Upper lobe of left lung (tissue), 6 donors: ENCODE data around the gene KRT2. TPM values are rescaled to one million over a fixed set of nuclear protein-coding genes. Genes with fewer than 3 reads are reported as not detected.

Experiments used
- ATAC-seq, 2 donors: fragments of 200-7000 bp; cut with Tn5 transposase; one replicate each; pipeline ENCODE4 v1.9.1; 2022; ENCODE audit warnings: mild to moderate bottlenecking in 2 of 2, moderate library complexity in 2 of 2; ENCODE audit not compliant: low FRiP score in 2 of 2
- DNase-seq, 2 donors: peaks; one replicate each; pipeline ENCODE4 v3.0.0-alpha.2; 2019 to 2020
- H3K27ac ChIP-seq, 4 donors: fragments of 200-600 bp; sonication (generic); one replicate each; pipeline ENCODE4 v1.5.1; 2016 to 2019
- H3K27me3 ChIP-seq, 4 donors: fragments of 200-600 bp; sonication (generic); one replicate each; pipeline ENCODE4 v1.5.1; 2017 to 2019
- H3K36me3 ChIP-seq, 4 donors: fragments of 200-600 bp; sonication (generic); one replicate each; pipeline ENCODE4 v1.5.1; 2016 to 2019
- H3K4me1 ChIP-seq, 4 donors: fragments of 200-600 bp; sonication (generic); one replicate each; pipeline ENCODE4 v1.5.1; 2018 to 2019
- H3K4me3 ChIP-seq, 4 donors: fragments of 200-600 bp; sonication (generic); one replicate each; pipeline ENCODE4 v1.5.1; 2017 to 2019; ENCODE audit warnings: mild to moderate bottlenecking in 2 of 4, moderate library complexity in 1 of 4
- H3K9me3 ChIP-seq, 4 donors: fragments of 200-600 bp; sonication (generic); one replicate each; pipeline ENCODE4 v1.5.1; 2018 to 2019
- CTCF ChIP-seq, 6 experiments: fragments of 450-650 bp in 4 of 6; fragments of 200-600 bp in 2 of 6; sonication (generic) in 2 of 6; IDR thresholded peaks; one replicate each; pipeline ENCODE4 v1.5.1; 2016 to 2019; ENCODE audit warnings: antibody characterized with exemption in 6 of 6
- EP300 ChIP-seq, 4 donors: sonication (generic); formaldehyde crosslinking; IDR thresholded peaks; one replicate each; pipeline ENCODE4 v1.5.1; 2017; ENCODE audit warnings: antibody characterized with exemption in 4 of 4, control low read depth in 2 of 4
- POLR2A ChIP-seq, 4 donors: fragments of 450-650 bp; IDR thresholded peaks; one replicate each; pipeline ENCODE4 v1.5.1; 2016 to 2017; ENCODE audit warnings: antibody characterized with exemption in 4 of 4, mild to moderate bottlenecking in 2 of 4
- POLR2AphosphoS5 ChIP-seq, 2 donors: sonication (generic); formaldehyde crosslinking; IDR thresholded peaks; one replicate each; pipeline ENCODE4 v1.5.1; 2017; ENCODE audit warnings: antibody characterized with exemption in 2 of 2
- WGBS, 2 donors: methylation state at CpG; one replicate each; pipeline ENCODE4 v1.1.5; 2017 to 2018; 5-methylcytosine and 5-hydroxymethylcytosine counted together
- total RNA-seq, 6 donors: library from RNA; depleted of rRNA in 4 of 6; stranded (reverse); fragments of >200 nt in 4 of 6; gene quantifications; one replicate each; pipeline versions ENCODE4 v1.1.0 to v1.2.1, GENCODE V29; 2016 to 2021
- donor health status: DM: no; HTN: no; CAD: no; lungs with moderate emphysema.
- donor health status: DM: no; HTN: yes; CAD: no; lungs with severe emphysema.

Gene KRT2
- total RNA-seq, 6 donors from 2014 or later, result not detected

- H3K9me3 ChIP-seq, result peaks cover 0 to 5% (median 0%) of the 10 kb centered on the region in 4 donors
- H3K4me3 ChIP-seq, result no peak overlapping the region
- no peaks in the 10 kb centered on the region for H3K27me3 ChIP-seq
- TF ChIP-seq EP300 (IDR thresholded peaks at IDR 0.05), result no peak
- TF ChIP-seq CTCF (IDR thresholded peaks at IDR 0.05), result no peak
- TF ChIP-seq POLR2A (IDR thresholded peaks at IDR 0.05), result no peak
- TF ChIP-seq POLR2AphosphoS5 (IDR thresholded peaks at IDR 0.05), result no peak
- DNase-seq, result no peak
- H3K4me1 ChIP-seq, result no peaks in the 10 kb centered on the region
- H3K36me3 ChIP-seq, result no peaks in the 10 kb centered on the region
- ATAC-seq, result no peak
- no peak overlapping the region for H3K27ac ChIP-seq
- 79 to 100% methylated on average over 1 to 2 of the region's 2 CpGs for WGBS, 2 donors
Measured at GRCh38 chr12:52628841-52629240, 23.2 kb downstream of the KRT2 start.

GRCh38 chr12:52628111-52628507 is 23.9 kb downstream of the KRT2 start:
- Histone ChIP-seq H3K9me3 (peaks cover 0 to 9% (median 0%) of the 10 kb centered on the region in 4 donors), H3K36me3 (no peaks in the 10 kb centered on the region), H3K27ac (no peak overlapping the region), H3K27me3 (no peaks in the 10 kb centered on the region), H3K4me1 (no peaks in the 10 kb centered on the region), H3K4me3 (no peak overlapping the region)
- DNase-seq, result no peak
- WGBS, 2 donors, result 80 to 85% methylated on average over 4 of the region's 4 CpGs
- TF ChIP-seq POLR2A (IDR thresholded peaks at IDR 0.05), result no peak
- no peak for TF ChIP-seq POLR2AphosphoS5 (IDR thresholded peaks at IDR 0.05)
- no peak for TF ChIP-seq CTCF (IDR thresholded peaks at IDR 0.05)
- no peak for TF ChIP-seq EP300 (IDR thresholded peaks at IDR 0.05)
- ATAC-seq, result no peak

- TF ChIP-seq POLR2AphosphoS5 (IDR thresholded peaks at IDR 0.05) (no peak), EP300 (IDR thresholded peaks at IDR 0.05) (no peak), CTCF (IDR thresholded peaks at IDR 0.05) (no peak), POLR2A (IDR thresholded peaks at IDR 0.05) (no peak)
- H3K27ac ChIP-seq, result no peak overlapping the region
- no peak overlapping the region for H3K4me3 ChIP-seq
- no peak for DNase-seq
- WGBS, 2 donors, result 73% methylated on average over 1 to 2 of the region's 2 CpGs
- no peaks in the 10 kb centered on the region for H3K4me1 ChIP-seq
- H3K36me3 ChIP-seq, result no peaks in the 10 kb centered on the region
- peaks cover 0 to 9% (median 0%) of the 10 kb centered on the region in 4 donors for H3K9me3 ChIP-seq
- H3K27me3 ChIP-seq, result no peaks in the 10 kb centered on the region
- no peak for ATAC-seq
Measured at GRCh38 chr12:52627395-52628110, 24.5 kb downstream of the KRT2 start.

GRCh38 chr12:52622349-52622748 is 29.7 kb downstream of the KRT2 start:
- no peaks in the 10 kb centered on the region for H3K36me3 ChIP-seq
- H3K4me1 ChIP-seq, result no peaks in the 10 kb centered on the region
- H3K27me3 ChIP-seq, result no peaks in the 10 kb centered on the region
- no peak for ATAC-seq
- H3K4me3 ChIP-seq, result no peak overlapping the region
- H3K9me3 ChIP-seq, result peaks cover 0 to 9% (median 0%) of the 10 kb centered on the region in 4 donors
- DNase-seq, result no peak
- H3K27ac ChIP-seq, result no peak overlapping the region
- WGBS, 2 donors, result 87 to 91% methylated on average over 5 of the region's 5 CpGs
- TF ChIP-seq POLR2AphosphoS5 (IDR thresholded peaks at IDR 0.05) (no peak), POLR2A (IDR thresholded peaks at IDR 0.05) (no peak), EP300 (IDR thresholded peaks at IDR 0.05) (no peak), CTCF (IDR thresholded peaks at IDR 0.05) (no peak)

GRCh38 chr12:52618866-52619265 is 33.1 kb downstream of the KRT2 start:
- Histone ChIP-seq H3K36me3 (no peaks in the 10 kb centered on the region), H3K9me3 (peaks cover 0 to 5% (median 0%) of the 10 kb centered on the region in 4 donors), H3K4me1 (no peaks in the 10 kb centered on the region), H3K27me3 (no peaks in the 10 kb centered on the region), H3K27ac (no peak overlapping the region), H3K4me3 (no peak overlapping the region)
- WGBS, 2 donors, result 80 to 86% methylated on average over 2 of the region's 2 CpGs
- no peak for DNase-seq
- no peak for TF ChIP-seq POLR2A (IDR thresholded peaks at IDR 0.05)
- no peak for TF ChIP-seq EP300 (IDR thresholded peaks at IDR 0.05)
- TF ChIP-seq POLR2AphosphoS5 (IDR thresholded peaks at IDR 0.05), result no peak
- TF ChIP-seq CTCF (IDR thresholded peaks at IDR 0.05), result no peak
- no peak for ATAC-seq
